CD4-positive, alpha-beta T cell (primary cell): ENCODE results near the gene CCT2. TPM values are rescaled to one million over a fixed set of nuclear protein-coding genes. Genes with fewer than 3 reads are reported as not detected.

Experiments used
- ATAC-seq: fragments of 200-7000 bp; cut with Tn5 transposase; one replicate; pipeline ENCODE4 v1.10.0; 2022; ENCODE audit warnings: mild to moderate bottlenecking; ENCODE audit not compliant: poor library complexity
- CTCF ChIA-PET: fragments of 350-600 bp; sonication (Branson Sonifier 250); formaldehyde crosslinking; loops from one replicate; lab custom pipeline; 2021; ENCODE audit warnings: antibody characterized with exemption, inconsistent platforms; lab: Charles Lee
- POLR2A ChIA-PET: fragments of 350-600 bp; sonication (Branson Sonifier 250); formaldehyde crosslinking; loops from one replicate; lab custom pipeline; 2021; ENCODE audit warnings: antibody characterized with exemption, inconsistent platforms; lab: Charles Lee
- DNase-seq, 14 experiments: peaks; one replicate each; pipeline ENCODE4 v3.0.0-alpha.2; 2013 to 2020; ENCODE audit warnings: mixed read lengths in 2 of 14
- H3K27ac ChIP-seq, 2 donors: one replicate each; pipeline versions ENCODE4 v1.5.1 to v1.7.0; 2013; ENCODE audit warnings: low read length in 2 of 2, low read depth in 1 of 2, mild to moderate bottlenecking in 1 of 2
- H3K27me3 ChIP-seq, 2 experiments: 1 replicate in 1 of 2; 2 replicates in 1 of 2; pipeline versions ENCODE4 v1.6.1 to v1.7.0; 2013; ENCODE audit warnings: low read length in 2 of 2, control low read depth in 1 of 2, mild to moderate bottlenecking in 1 of 2, moderate library complexity in 1 of 2; ENCODE audit not compliant: insufficient read depth in 2 of 2, control insufficient read depth in 1 of 2
- H3K36me3 ChIP-seq: one replicate; pipeline ENCODE4 v1.6.1; 2013; ENCODE audit warnings: low read length, control low read depth; ENCODE audit not compliant: insufficient read depth
- H3K4me1 ChIP-seq: one replicate; pipeline ENCODE4 v1.6.1; 2013; ENCODE audit warnings: low read length, control low read depth; ENCODE audit not compliant: insufficient read depth
- H3K4me3 ChIP-seq: one replicate; pipeline ENCODE4 v1.5.1; 2013; ENCODE audit warnings: mild to moderate bottlenecking, low read length, moderate library complexity
- H3K9me3 ChIP-seq, 2 experiments: 1 replicate in 1 of 2; 2 replicates in 1 of 2; pipeline versions ENCODE4 v1.6.1 to v1.7.0; 2013; ENCODE audit warnings: low read length in 2 of 2, mild to moderate bottlenecking in 2 of 2, control low read depth in 1 of 2, moderate library complexity in 1 of 2; ENCODE audit not compliant: control insufficient read depth in 1 of 2, insufficient read depth in 1 of 2
- H3K27ac Mint-ChIP-seq: one replicate; pipeline ENCODE4 v1.8.0; 2020; ENCODE audit warnings: mixed read lengths
- H3K27me3 Mint-ChIP-seq: one replicate; pipeline ENCODE4 v1.8.0; 2021; ENCODE audit warnings: mixed read lengths
- H3K36me3 Mint-ChIP-seq: one replicate; pipeline ENCODE4 v1.8.0; 2021; ENCODE audit warnings: low read depth, mixed read lengths
- H3K4me1 Mint-ChIP-seq: one replicate; pipeline ENCODE4 v1.8.0; 2021; ENCODE audit warnings: low read depth, mixed read lengths
- H3K4me3 Mint-ChIP-seq: one replicate; pipeline ENCODE4 v1.8.0; 2020; ENCODE audit warnings: mild to moderate bottlenecking, mixed read lengths
- H3K9me3 Mint-ChIP-seq: one replicate; pipeline ENCODE4 v1.8.0; 2020; ENCODE audit warnings: mixed read lengths
- CTCF ChIP-seq: fragments of 200-600 bp; IDR thresholded peaks from one replicate; pipeline ENCODE4 v1.8.0; 2022; ENCODE audit warnings: antibody characterized with exemption, mild to moderate bottlenecking
- intact Hi-C, 2 experiments: fragments of 100-400 bp; cut with DNase I in 1 of 2; cut with micrococcal nuclease in 1 of 2; formaldehyde crosslinking; loops; one replicate each; pipeline versions ENCODE4 v1.15.1 to v1.9.0; 2023 to 2025; cut with DNase I, micrococcal nuclease
- total RNA-seq, 174 experiments: library from RNA in 2 of 174; stranded (reverse) in 2 of 174; gene quantifications; one replicate each; pipeline ENCODE4 v1.2.3 and lab custom pipeline; 2021 to 2026

CCT2 gene
- total RNA-seq, 2 experiments from 2014 or later: 173 to 177 TPM

- intact Hi-C loops: no loop called here
- no peak overlapping the region for H3K27ac ChIP-seq
- H3K4me3 Mint-ChIP-seq: no peak overlapping the region
- POLR2A ChIA-PET: no interaction called here
- no peaks in the 10 kb centered on the region for H3K9me3 ChIP-seq
- no peaks in the 10 kb centered on the region for H3K27me3 Mint-ChIP-seq
- peaks cover 2% of the 10 kb centered on the region for H3K36me3 Mint-ChIP-seq
- no peaks in the 10 kb centered on the region for H3K9me3 Mint-ChIP-seq
- ATAC-seq: no peak
- H3K36me3 ChIP-seq: peaks cover 3% of the 10 kb centered on the region
- no peak for DNase-seq
- CTCF ChIA-PET: no interaction called here
- H3K4me3 ChIP-seq: no peak overlapping the region
- H3K4me1 ChIP-seq: no peaks in the 10 kb centered on the region
- TF ChIP-seq CTCF: no peak
- no peaks in the 10 kb centered on the region for H3K4me1 Mint-ChIP-seq
- no peaks in the 10 kb centered on the region for H3K27me3 ChIP-seq
- no peak overlapping the region for H3K27ac Mint-ChIP-seq
Observed at GRCh38 chr12:69550569-69551350, 34.5 kb upstream of the CCT2 start.

DNA sequence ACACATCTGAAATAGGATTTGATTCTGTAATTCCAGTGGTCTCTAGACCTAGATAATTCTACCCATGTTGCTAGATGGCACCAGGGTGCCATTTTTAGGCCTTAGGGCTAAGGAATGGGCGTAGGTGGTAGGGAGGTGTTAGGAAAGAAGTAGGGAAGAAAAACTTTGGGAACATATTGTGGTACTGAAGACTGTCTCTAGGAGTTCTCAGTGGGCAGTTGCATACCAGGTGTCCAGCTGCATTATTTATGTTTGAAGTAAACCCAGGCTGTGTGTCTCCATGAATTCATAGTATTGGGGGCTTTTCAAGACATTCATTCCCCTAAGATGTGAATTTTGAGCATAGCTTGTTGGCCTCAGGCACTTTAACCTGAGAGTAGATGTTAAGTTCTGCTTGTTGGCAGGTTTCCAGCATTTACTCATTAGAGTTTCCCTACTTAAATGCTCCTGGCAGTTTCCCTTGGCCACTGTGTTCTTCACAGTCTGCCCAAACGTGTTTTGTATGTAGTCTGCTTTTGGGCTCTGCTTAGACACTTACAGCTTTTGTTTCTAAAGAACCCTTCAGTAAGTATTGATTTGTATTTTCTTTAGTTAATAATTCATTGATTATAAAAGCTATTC lies 31.5 kb upstream of the CCT2 start:
- CTCF ChIA-PET: interaction anchor here (3.5 kb wide), 1 partner anchor 17 kb away, joined by 13 read pairs; no protein-coding TSS in a partner anchor
- H3K27ac Mint-ChIP-seq: no peak overlapping the region
- Histone ChIP-seq H3K4me3 (no peak overlapping the region), H3K27ac (no peak overlapping the region), H3K4me1 (no peaks in the 10 kb centered on the region), H3K36me3 (peaks cover 3% of the 10 kb centered on the region), H3K27me3 (no peaks in the 10 kb centered on the region), H3K9me3 (no peaks in the 10 kb centered on the region)
- DNase-seq (no peak), ATAC-seq (no peak)
- no peaks in the 10 kb centered on the region for H3K27me3 Mint-ChIP-seq
- intact Hi-C loops: no loop called here
- H3K4me3 Mint-ChIP-seq: no peak overlapping the region
- no peaks in the 10 kb centered on the region for H3K4me1 Mint-ChIP-seq
- no peaks in the 10 kb centered on the region for H3K36me3 Mint-ChIP-seq
- POLR2A ChIA-PET: no interaction called here
- H3K9me3 Mint-ChIP-seq: no peaks in the 10 kb centered on the region
- no peak for TF ChIP-seq CTCF

- ChIA-PET POLR2A (no interaction called here), CTCF (interaction anchor here (3.5 kb wide), 1 partner anchor 15 kb away, joined by 13 read pairs; no protein-coding TSS in a partner anchor)
- DNase-seq: no peak
- H3K27me3 Mint-ChIP-seq: no peaks in the 10 kb centered on the region
- Histone ChIP-seq H3K4me1 (no peaks in the 10 kb centered on the region), H3K9me3 (no peaks in the 10 kb centered on the region), H3K27ac (no peak overlapping the region), H3K4me3 (no peak overlapping the region), H3K36me3 (peaks cover 3% of the 10 kb centered on the region), H3K27me3 (no peaks in the 10 kb centered on the region)
- no peak overlapping the region for H3K27ac Mint-ChIP-seq
- no peak overlapping the region for H3K4me3 Mint-ChIP-seq
- H3K4me1 Mint-ChIP-seq: no peaks in the 10 kb centered on the region
- intact Hi-C loops: no loop called here
- H3K9me3 Mint-ChIP-seq: no peaks in the 10 kb centered on the region
- TF ChIP-seq CTCF: no peak
- H3K36me3 Mint-ChIP-seq: no peaks in the 10 kb centered on the region
- ATAC-seq: no peak
Observed at GRCh38 chr12:69555461-69555860, 29.8 kb upstream of the CCT2 start.
